GM23338 (cell line): Measurements from ENCODE around the gene VWA2. TPM values are rescaled to one million over a fixed set of nuclear protein-coding genes. Genes with fewer than 3 reads are reported as not detected.

Experiments
- ATAC-seq: fragments of 200-7000 bp; cut with Tn5 transposase; 3 replicates; pipeline ENCODE4 v1.9.1; 2020
- DNase-seq: peaks from one replicate; pipeline ENCODE4 v3.0.0-alpha.2; 2015; ENCODE audit warnings: low spot score
- H2AFZ ChIP-seq: fragments of 200-600 bp; sonication (generic); 2 replicates; pipeline ENCODE4 v1.8.0; 2016; ENCODE audit warnings: antibody characterized with exemption, mild to moderate bottlenecking, moderate library complexity
- H3F3A ChIP-seq: fragments of 200-600 bp; sonication (generic); replicated peaks from 2 replicates; pipeline ENCODE4 v1.8.0; 2017; ENCODE audit warnings: antibody characterized with exemption, mixed run types, low read depth
- H3K27ac ChIP-seq: fragments of 200-600 bp; sonication (generic); 2 replicates; pipeline ENCODE4 v1.6.1; 2016; ENCODE audit warnings: low read depth
- H3K27me3 ChIP-seq: fragments of 200-600 bp; sonication (generic); 2 replicates; pipeline ENCODE4 v1.8.0; 2016; ENCODE audit warnings: mild to moderate bottlenecking, mixed run types, moderate library complexity; ENCODE audit not compliant: insufficient read depth
- H3K36me3 ChIP-seq: fragments of 200-600 bp; sonication (generic); 2 replicates; pipeline ENCODE4 v1.8.0; 2016; ENCODE audit warnings: mild to moderate bottlenecking; ENCODE audit not compliant: insufficient read depth
- H3K4me1 ChIP-seq: fragments of 200-600 bp; sonication (generic); 2 replicates; pipeline ENCODE4 v1.8.0; 2016; ENCODE audit warnings: mild to moderate bottlenecking, moderate library complexity; ENCODE audit not compliant: insufficient read depth
- H3K4me2 ChIP-seq: fragments of 200-600 bp; sonication (generic); 2 replicates; pipeline ENCODE4 v1.7.1; 2017; ENCODE audit warnings: mixed run types
- H3K4me3 ChIP-seq: fragments of 200-600 bp; sonication (generic); 2 replicates; pipeline ENCODE4 v1.6.1; 2016; ENCODE audit warnings: mixed run types
- H3K79me2 ChIP-seq: fragments of 200-600 bp; sonication (generic); replicated peaks from 2 replicates; pipeline ENCODE4 v1.8.0; 2017; ENCODE audit warnings: mild to moderate bottlenecking; ENCODE audit not compliant: insufficient read depth
- H3K9me2 ChIP-seq: fragments of 200-600 bp; sonication (generic); 2 replicates; pipeline ENCODE4 v1.8.0; 2017; ENCODE audit not compliant: insufficient read depth
- H4K20me1 ChIP-seq: fragments of 200-600 bp; sonication (generic); replicated peaks from 2 replicates; pipeline ENCODE4 v1.8.0; 2017; ENCODE audit warnings: mild to moderate bottlenecking; ENCODE audit not compliant: insufficient read depth
- H3K27ac Mint-ChIP-seq: 2 replicates; pipeline ENCODE4 v1.8.0; 2020; ENCODE audit warnings: inconsistent platforms, mild to moderate bottlenecking, moderate library complexity, mixed read lengths
- H3K27me3 Mint-ChIP-seq: 3 replicates; pipeline ENCODE4 v1.8.0; 2022; ENCODE audit warnings: low read depth, mild to moderate bottlenecking, moderate library complexity, mixed read lengths, inconsistent platforms; ENCODE audit not compliant: insufficient read depth, poor library complexity
- H3K36me3 Mint-ChIP-seq: 3 replicates; pipeline ENCODE4 v1.8.0; 2021; ENCODE audit warnings: low read depth, mild to moderate bottlenecking, inconsistent platforms, moderate library complexity, mixed read lengths
- H3K4me1 Mint-ChIP-seq: 3 replicates; pipeline ENCODE4 v1.8.0; 2020; ENCODE audit warnings: mild to moderate bottlenecking, inconsistent platforms, mixed read lengths
- H3K4me3 Mint-ChIP-seq: 3 replicates; pipeline ENCODE4 v1.8.0; 2021; ENCODE audit warnings: moderate library complexity, mild to moderate bottlenecking, inconsistent platforms, mixed read lengths
- H3K9me3 Mint-ChIP-seq: 3 replicates; pipeline ENCODE4 v1.8.0; 2020; ENCODE audit warnings: moderate library complexity, mild to moderate bottlenecking, inconsistent platforms, mixed read lengths
- CREB1 ChIP-seq: fragments of 250-450 bp; sonication (Bioruptor Pico); IDR thresholded peaks from 2 replicates; pipeline ENCODE4 v1.5.0; 2020; ENCODE audit warnings: low read depth, mild to moderate bottlenecking, moderate library complexity
- CTCF ChIP-seq, 2 experiments: fragments of 200-600 bp in 1 of 2; sonication (generic) in 1 of 2; conservative IDR thresholded peaks; 2 replicates each; pipeline versions ENCODE4 v1.5.1 to v1.6.1; 2016 to 2017; ENCODE audit warnings: antibody characterized with exemption in 2 of 2, low read depth in 2 of 2, mild to moderate bottlenecking in 2 of 2, moderate library complexity in 1 of 2
- ETS1 ChIP-seq: IDR thresholded peaks from 2 replicates; pipeline ENCODE4 v1.6.1; 2016; ENCODE audit warnings: antibody characterized with exemption
- EZH2 ChIP-seq: fragments of 200-600 bp; sonication (generic); IDR thresholded peaks from one replicate; pipeline ENCODE4 v1.8.0; 2017; ENCODE audit warnings: antibody characterized with exemption, mild to moderate bottlenecking, low read depth; ENCODE audit not compliant: unreplicated experiment
- EZH2phosphoT487 ChIP-seq: fragments of 200-600 bp; sonication (generic); IDR thresholded peaks from one replicate; pipeline ENCODE4 v1.8.1; 2018; ENCODE audit warnings: antibody characterized with exemption; ENCODE audit not compliant: unreplicated experiment
- JUNB ChIP-seq: IDR thresholded peaks from one replicate; pipeline ENCODE4 v1.6.1; 2016; ENCODE audit warnings: antibody characterized with exemption; ENCODE audit not compliant: unreplicated experiment
- NANOG ChIP-seq: IDR thresholded peaks from 2 replicates; pipeline ENCODE4 v1.6.1; 2016; ENCODE audit warnings: antibody characterized with exemption, borderline replicate concordance
- POLR2AphosphoS5 ChIP-seq: IDR thresholded peaks from 2 replicates; pipeline ENCODE4 v1.6.1; 2016; ENCODE audit warnings: antibody characterized with exemption, low read depth
- ZNF114 ChIP-seq: fragments of 250-450 bp; sonication (Bioruptor Pico); IDR thresholded peaks from 2 replicates; pipeline ENCODE4 v1.5.0; 2020; ENCODE audit warnings: mild to moderate bottlenecking, moderate library complexity
- ZNF331 ChIP-seq: fragments of 250-450 bp; sonication (Bioruptor Pico); IDR thresholded peaks from 2 replicates; pipeline ENCODE4 v1.5.0; 2020; ENCODE audit warnings: low read depth, mild to moderate bottlenecking, moderate library complexity
- polyA plus RNA-seq: library from polyadenylated mRNA; unstranded; fragments of >200 nt; fragmentation: Nextera tagmentation; extraction: Ambion mirVana; gene quantifications from 2 replicates; pipeline ENCODE4 v1.2.1, GENCODE V29; 2016
- total RNA-seq: library from RNA; depleted of rRNA; stranded (reverse); fragments of >200 nt; shearing (Covaris generic); gene quantifications from 2 replicates; pipeline ENCODE4 v1.2.3, GENCODE V29; 2014
- TF ChIP-seq, protein P1 (sequence below): fragments of 250-450 bp; sonication (Bioruptor Pico); IDR thresholded peaks from 2 replicates; pipeline ENCODE4 v1.5.0; 2020; ENCODE audit warnings: mild to moderate bottlenecking, moderate library complexity

Gene VWA2
- total and polyA plus RNA-seq, 2 experiments from 2014 or later: 0.48 to 3.7 TPM

- H3K27me3 Mint-ChIP-seq: peaks cover 4% of the 10 kb centered on the region
- Histone ChIP-seq H3K27ac (no peak overlapping the region), H3K9me2 (no peaks in the 10 kb centered on the region), H3F3A (no peaks in the 10 kb centered on the region), H3K79me2 (no peaks in the 10 kb centered on the region), H3K27me3 (no peaks in the 10 kb centered on the region), H4K20me1 (no peaks in the 10 kb centered on the region), H3K36me3 (no peaks in the 10 kb centered on the region), H3K4me3 (no peak overlapping the region), H3K4me1 (peaks cover 3% of the 10 kb centered on the region; the same call in 1 of the 2 replicates), H3K4me2 (no peak overlapping the region), H2AFZ (no peak overlapping the region)
- ATAC-seq: no peak
- peaks cover 20% of the 10 kb centered on the region for H3K4me1 Mint-ChIP-seq
- no peaks in the 10 kb centered on the region for H3K9me3 Mint-ChIP-seq
- no peak overlapping the region for H3K27ac Mint-ChIP-seq
- DNase-seq: no peak
- TF ChIP-seq ETS1 (no peak), CTCF (conservative IDR thresholded peaks at IDR 0.05; ENCODE audit: low read depth in 2 of 2) (no peak), ZNF331 (CRISPR knock-in tag) (no peak)
- no peaks in the 10 kb centered on the region for H3K36me3 Mint-ChIP-seq
- no peak overlapping the region for H3K4me3 Mint-ChIP-seq
Observed at GRCh38 chr10:114329634-114330365, 90.7 kb downstream of the VWA2 start.

- H3K4me3 ChIP-seq: no peak overlapping the region
- H3K27me3 ChIP-seq: no peaks in the 10 kb centered on the region
- H2AFZ ChIP-seq: no peak overlapping the region
- H3K27ac ChIP-seq: no peak overlapping the region
- DNase-seq (no peak), ATAC-seq (no peak)
- no peak overlapping the region for H3K4me2 ChIP-seq
- H3K79me2 ChIP-seq: no peaks in the 10 kb centered on the region
- no peaks in the 10 kb centered on the region for H3K36me3 Mint-ChIP-seq
- peaks cover 9% of the 10 kb centered on the region for H3K4me1 ChIP-seq
- H3K27ac Mint-ChIP-seq: no peak overlapping the region
- no peaks in the 10 kb centered on the region for H4K20me1 ChIP-seq
- H3K9me3 Mint-ChIP-seq: no peaks in the 10 kb centered on the region
- H3K36me3 ChIP-seq: no peaks in the 10 kb centered on the region
- no peaks in the 10 kb centered on the region for H3F3A ChIP-seq
- no peaks in the 10 kb centered on the region for H3K9me2 ChIP-seq
- H3K27me3 Mint-ChIP-seq: peaks cover 5% of the 10 kb centered on the region
- no peak overlapping the region for H3K4me3 Mint-ChIP-seq
- peaks cover 36% of the 10 kb centered on the region for H3K4me1 Mint-ChIP-seq
- TF ChIP-seq NANOG: no peak
- TF ChIP-seq, protein P1, sequence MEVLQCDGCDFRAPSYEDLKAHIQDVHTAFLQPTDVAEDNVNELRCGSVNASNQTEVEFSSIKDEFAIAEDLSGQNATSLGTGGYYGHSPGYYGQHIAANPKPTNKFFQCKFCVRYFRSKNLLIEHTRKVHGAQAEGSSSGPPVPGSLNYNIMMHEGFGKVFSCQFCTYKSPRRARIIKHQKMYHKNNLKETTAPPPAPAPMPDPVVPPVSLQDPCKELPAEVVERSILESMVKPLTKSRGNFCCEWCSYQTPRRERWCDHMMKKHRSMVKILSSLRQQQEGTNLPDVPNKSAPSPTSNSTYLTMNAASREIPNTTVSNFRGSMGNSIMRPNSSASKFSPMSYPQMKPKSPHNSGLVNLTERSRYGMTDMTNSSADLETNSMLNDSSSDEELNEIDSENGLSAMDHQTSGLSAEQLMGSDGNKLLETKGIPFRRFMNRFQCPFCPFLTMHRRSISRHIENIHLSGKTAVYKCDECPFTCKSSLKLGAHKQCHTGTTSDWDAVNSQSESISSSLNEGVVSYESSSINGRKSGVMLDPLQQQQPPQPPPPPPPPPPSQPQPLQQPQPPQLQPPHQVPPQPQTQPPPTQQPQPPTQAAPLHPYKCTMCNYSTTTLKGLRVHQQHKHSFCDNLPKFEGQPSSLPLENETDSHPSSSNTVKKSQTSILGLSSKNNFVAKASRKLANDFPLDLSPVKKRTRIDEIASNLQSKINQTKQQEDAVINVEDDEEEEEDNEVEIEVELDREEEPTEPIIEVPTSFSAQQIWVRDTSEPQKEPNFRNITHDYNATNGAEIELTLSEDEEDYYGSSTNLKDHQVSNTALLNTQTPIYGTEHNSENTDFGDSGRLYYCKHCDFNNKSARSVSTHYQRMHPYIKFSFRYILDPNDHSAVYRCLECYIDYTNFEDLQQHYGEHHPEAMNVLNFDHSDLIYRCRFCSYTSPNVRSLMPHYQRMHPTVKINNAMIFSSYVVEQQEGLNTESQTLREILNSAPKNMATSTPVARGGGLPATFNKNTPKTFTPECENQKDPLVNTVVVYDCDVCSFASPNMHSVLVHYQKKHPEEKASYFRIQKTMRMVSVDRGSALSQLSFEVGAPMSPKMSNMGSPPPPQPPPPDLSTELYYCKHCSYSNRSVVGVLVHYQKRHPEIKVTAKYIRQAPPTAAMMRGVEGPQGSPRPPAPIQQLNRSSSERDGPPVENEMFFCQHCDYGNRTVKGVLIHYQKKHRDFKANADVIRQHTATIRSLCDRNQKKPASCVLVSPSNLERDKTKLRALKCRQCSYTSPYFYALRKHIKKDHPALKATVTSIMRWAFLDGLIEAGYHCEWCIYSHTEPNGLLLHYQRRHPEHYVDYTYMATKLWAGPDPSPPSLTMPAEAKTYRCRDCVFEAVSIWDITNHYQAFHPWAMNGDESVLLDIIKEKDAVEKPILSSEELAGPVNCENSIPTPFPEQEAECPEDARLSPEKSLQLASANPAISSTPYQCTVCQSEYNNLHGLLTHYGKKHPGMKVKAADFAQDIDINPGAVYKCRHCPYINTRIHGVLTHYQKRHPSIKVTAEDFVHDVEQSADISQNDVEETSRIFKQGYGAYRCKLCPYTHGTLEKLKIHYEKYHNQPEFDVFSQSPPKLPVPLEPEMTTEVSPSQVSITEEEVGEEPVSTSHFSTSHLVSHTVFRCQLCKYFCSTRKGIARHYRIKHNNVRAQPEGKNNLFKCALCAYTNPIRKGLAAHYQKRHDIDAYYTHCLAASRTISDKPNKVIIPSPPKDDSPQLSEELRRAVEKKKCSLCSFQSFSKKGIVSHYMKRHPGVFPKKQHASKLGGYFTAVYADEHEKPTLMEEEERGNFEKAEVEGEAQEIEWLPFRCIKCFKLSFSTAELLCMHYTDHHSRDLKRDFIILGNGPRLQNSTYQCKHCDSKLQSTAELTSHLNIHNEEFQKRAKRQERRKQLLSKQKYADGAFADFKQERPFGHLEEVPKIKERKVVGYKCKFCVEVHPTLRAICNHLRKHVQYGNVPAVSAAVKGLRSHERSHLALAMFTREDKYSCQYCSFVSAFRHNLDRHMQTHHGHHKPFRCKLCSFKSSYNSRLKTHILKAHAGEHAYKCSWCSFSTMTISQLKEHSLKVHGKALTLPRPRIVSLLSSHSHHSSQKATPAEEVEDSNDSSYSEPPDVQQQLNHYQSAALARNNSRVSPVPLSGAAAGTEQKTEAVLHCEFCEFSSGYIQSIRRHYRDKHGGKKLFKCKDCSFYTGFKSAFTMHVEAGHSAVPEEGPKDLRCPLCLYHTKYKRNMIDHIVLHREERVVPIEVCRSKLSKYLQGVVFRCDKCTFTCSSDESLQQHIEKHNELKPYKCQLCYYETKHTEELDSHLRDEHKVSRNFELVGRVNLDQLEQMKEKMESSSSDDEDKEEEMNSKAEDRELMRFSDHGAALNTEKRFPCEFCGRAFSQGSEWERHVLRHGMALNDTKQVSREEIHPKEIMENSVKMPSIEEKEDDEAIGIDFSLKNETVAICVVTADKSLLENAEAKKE (CRISPR knock-in tag): no peak
- no peak for TF ChIP-seq JUNB
- no peak for TF ChIP-seq ZNF331 (CRISPR knock-in tag)
- no peak for TF ChIP-seq EZH2phosphoT487
- no peak for TF ChIP-seq CREB1 (CRISPR knock-in tag)
- no peak for TF ChIP-seq ZNF114 (CRISPR knock-in tag)
- no peak for TF ChIP-seq POLR2AphosphoS5
- no peak for TF ChIP-seq EZH2
Observed at GRCh38 chr10:114332301-114333192, 93.5 kb downstream of the VWA2 start.
